Activated T-helper 17 cell treated with anti-CD3 and anti-CD28 coated beads, Interleukin-2, amount 50 U/mL, for 72 hours (primary cell): Measurements from ENCODE around the gene TCN1. TPM values are rescaled to one million over a fixed set of nuclear protein-coding genes. Genes with fewer than 3 reads are reported as not detected.
"Not testable (repeated sequence)": the region's sequence is repeated elsewhere in the genome, so short reads cannot be mapped to it uniquely, and the experiment has no call there.

ENCODE experiments used
- ATAC-seq: fragments of 150-1000 bp; cut with Tn5 transposase; replicated peaks from 2 replicates; pipeline ENCODE4 v1.10.0; 2021; ENCODE audit warnings: mild to moderate bottlenecking, moderate library complexity
- H3K27ac Mint-ChIP-seq: one replicate; pipeline ENCODE4 v1.8.0; 2022; ENCODE audit warnings: mixed read lengths
- H3K27me3 Mint-ChIP-seq: one replicate; pipeline ENCODE4 v1.8.0; 2022; ENCODE audit warnings: mixed read lengths
- H3K36me3 Mint-ChIP-seq: one replicate; pipeline ENCODE4 v1.8.0; 2022; ENCODE audit warnings: low read depth, mild to moderate bottlenecking, mixed read lengths
- H3K4me1 Mint-ChIP-seq: one replicate; pipeline ENCODE4 v1.8.0; 2022; ENCODE audit warnings: mixed read lengths
- H3K4me3 Mint-ChIP-seq: one replicate; pipeline ENCODE4 v1.8.0; 2022; ENCODE audit warnings: mild to moderate bottlenecking, mixed read lengths
- H3K9me3 Mint-ChIP-seq: one replicate; pipeline ENCODE4 v1.8.0; 2022; ENCODE audit warnings: mixed read lengths
- total RNA-seq, 2 donors: library from RNA; stranded (reverse); gene quantifications; one replicate each; pipeline ENCODE4 v1.2.3, GENCODE V29; 2022

Gene TCN1
- total RNA-seq, 2 donors from 2014 or later: not detected

DNA sequence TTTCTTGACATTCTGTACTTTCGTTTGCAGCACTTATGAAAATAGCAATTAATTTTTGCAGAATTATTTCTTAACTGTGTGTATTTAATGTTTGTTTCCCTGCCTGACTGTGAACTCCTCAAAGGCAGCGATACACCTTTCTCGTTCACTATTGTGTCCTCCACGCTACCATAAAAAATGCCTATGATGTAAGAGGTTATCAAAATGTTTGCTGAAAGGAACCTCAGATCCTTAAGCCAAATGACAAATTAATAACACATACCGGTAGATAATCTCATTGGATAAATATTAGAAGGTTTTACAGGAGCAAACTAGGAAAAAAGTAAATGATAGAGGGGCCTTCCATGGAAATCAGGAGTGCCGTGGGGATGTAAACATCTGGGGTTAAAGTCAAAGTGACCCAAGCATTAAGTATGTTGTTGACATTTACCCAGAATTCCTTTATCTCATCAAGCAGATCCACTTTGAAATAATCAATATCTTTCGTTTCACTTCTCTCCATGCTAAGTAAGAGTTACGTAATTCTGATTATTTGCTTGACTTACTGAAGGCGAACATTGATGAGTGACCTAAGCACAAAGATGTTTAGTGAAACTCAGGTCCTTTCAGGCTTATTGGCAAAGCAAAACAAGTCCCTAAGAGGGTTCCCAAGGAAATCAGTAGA lies 9.7 kb upstream of the TCN1 start:
- H3K27me3 Mint-ChIP-seq: peaks cover 14% of the 10 kb centered on the region
- ATAC-seq: no peak
- H3K36me3 Mint-ChIP-seq: no peaks in the 10 kb centered on the region
- H3K4me3 Mint-ChIP-seq: no peak overlapping the region
- no peaks in the 10 kb centered on the region for H3K4me1 Mint-ChIP-seq
- no peak overlapping the region for H3K27ac Mint-ChIP-seq
- H3K9me3 Mint-ChIP-seq: peaks cover 5% of the 10 kb centered on the region

DNA sequence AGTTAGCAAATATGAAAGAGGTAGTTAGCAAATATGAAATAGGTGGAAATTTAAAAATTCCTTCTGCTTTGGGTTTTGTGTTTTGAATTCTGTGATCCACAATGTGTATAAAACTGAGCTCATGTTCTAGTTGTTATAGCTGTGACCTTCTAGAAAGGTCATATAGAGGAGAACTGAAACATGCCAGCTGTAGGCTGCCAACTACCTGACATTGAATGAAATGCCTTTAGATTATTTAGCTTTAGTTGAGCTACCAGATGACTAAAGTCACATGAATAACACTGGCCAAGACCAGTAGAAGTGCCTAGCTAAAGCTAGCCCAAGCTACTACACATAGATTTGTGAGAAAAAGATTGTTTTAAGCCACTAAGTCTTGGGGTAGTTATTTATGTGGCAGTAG lies 5.8 kb upstream of the TCN1 start:
- Mint-ChIP-seq H3K4me3 (no peak overlapping the region), H3K4me1 (no peaks in the 10 kb centered on the region), H3K27me3 (peaks cover 14% of the 10 kb centered on the region), H3K36me3 (no peaks in the 10 kb centered on the region), H3K27ac (no peak overlapping the region), H3K9me3 (peaks cover 7% of the 10 kb centered on the region)
- ATAC-seq: no peak

GRCh38 chr11:59867946-59868345 lies 1.7 kb upstream of the TCN1 start:
- Mint-ChIP-seq H3K4me1 (no peaks in the 10 kb centered on the region), H3K36me3 (no peaks in the 10 kb centered on the region), H3K27ac (no peak overlapping the region), H3K27me3 (peaks cover 3% of the 10 kb centered on the region), H3K9me3 (peaks cover 8% of the 10 kb centered on the region), H3K4me3 (no peak overlapping the region)
- ATAC-seq: no peak

GRCh38 chr11:59866836-59867235 lies 549 bp upstream of the TCN1 start:
- Mint-ChIP-seq H3K9me3 (peaks cover 8% of the 10 kb centered on the region), H3K27me3 (peaks cover 3% of the 10 kb centered on the region), H3K4me3 (no peak overlapping the region), H3K36me3 (no peaks in the 10 kb centered on the region), H3K4me1 (no peaks in the 10 kb centered on the region), H3K27ac (no peak overlapping the region)
- ATAC-seq: no peak

GRCh38 chr11:59865031-59865430 lies 1.3 kb downstream of the TCN1 start:
- no peak overlapping the region for H3K4me3 Mint-ChIP-seq
- H3K27me3 Mint-ChIP-seq: peaks cover 3% of the 10 kb centered on the region
- H3K27ac Mint-ChIP-seq: no peak overlapping the region
- H3K9me3 Mint-ChIP-seq: peaks cover 3% of the 10 kb centered on the region
- no peaks in the 10 kb centered on the region for H3K4me1 Mint-ChIP-seq
- ATAC-seq: peak; percentile 69
- no peaks in the 10 kb centered on the region for H3K36me3 Mint-ChIP-seq

- Mint-ChIP-seq H3K27ac (no peak overlapping the region), H3K4me1 (peaks cover 12% of the 10 kb centered on the region), H3K9me3 (peaks cover 3% of the 10 kb centered on the region), H3K4me3 (no peak overlapping the region), H3K36me3 (no peaks in the 10 kb centered on the region), H3K27me3 (peaks cover 3% of the 10 kb centered on the region)
- ATAC-seq: no peak
These were observed 4.0 kb downstream of the TCN1 start for GRCh38 chr11:59862252-59862651.

GRCh38 chr11:59859673-59860072 lies 6.6 kb downstream of the TCN1 start:
- no peak for ATAC-seq
- H3K36me3 Mint-ChIP-seq: no peaks in the 10 kb centered on the region
- no peaks in the 10 kb centered on the region for H3K27me3 Mint-ChIP-seq
- H3K9me3 Mint-ChIP-seq: no peaks in the 10 kb centered on the region
- peaks cover 14% of the 10 kb centered on the region for H3K4me1 Mint-ChIP-seq
- no peak overlapping the region for H3K4me3 Mint-ChIP-seq
- peak overlapping the region; percentile 16 for H3K27ac Mint-ChIP-seq

DNA sequence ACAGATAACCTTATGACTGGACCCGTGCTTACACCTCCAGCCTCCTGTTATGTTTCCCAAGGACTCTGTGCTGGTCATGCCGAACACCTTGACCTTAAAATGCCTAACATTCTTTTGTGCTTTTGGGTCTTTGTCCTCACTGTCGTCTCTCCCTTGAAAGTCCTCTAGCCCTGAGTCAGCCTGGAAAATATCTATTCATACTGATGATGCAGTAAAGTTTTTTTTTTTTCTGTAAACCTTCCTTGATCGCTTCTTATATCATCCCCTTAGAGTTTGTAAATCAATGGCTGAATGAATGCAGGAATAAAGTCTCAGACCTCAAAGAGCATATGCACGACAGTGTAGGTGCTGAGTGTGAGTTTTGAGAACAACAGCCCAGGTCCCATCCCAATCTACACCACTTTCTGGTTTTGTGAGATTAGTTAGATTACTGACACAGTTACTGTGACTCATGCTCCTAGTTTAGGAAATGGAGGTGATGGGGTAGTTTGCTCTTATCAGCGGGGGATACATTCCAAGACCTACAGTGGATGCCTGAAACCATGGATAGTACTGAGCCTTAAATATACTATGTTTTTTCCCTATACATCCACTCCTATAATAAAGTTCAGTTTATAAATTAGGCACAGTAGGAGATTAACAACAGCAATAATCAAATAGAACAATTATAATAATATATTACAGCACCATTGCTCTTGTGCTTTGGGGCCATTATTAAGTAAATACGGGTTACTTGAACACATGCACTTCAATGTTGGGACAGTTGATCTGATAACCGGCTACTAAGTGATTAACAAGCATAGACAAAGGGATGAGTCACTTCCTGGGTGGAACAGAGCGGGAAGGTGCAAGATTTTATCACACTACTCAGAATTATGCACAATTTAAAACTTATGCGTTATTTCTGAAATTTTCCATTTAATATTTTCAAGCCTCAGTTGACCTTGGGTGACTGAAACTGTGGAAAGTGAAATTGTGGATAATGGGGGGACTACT lies 8.6 kb downstream of the TCN1 start:
- Mint-ChIP-seq H3K4me3 (peak overlapping the region; percentile 53), H3K36me3 (no peaks in the 10 kb centered on the region), H3K4me1 (peaks cover 14% of the 10 kb centered on the region), H3K27me3 (no peaks in the 10 kb centered on the region), H3K9me3 (no peaks in the 10 kb centered on the region), H3K27ac (peak overlapping the region; percentile 71)
- ATAC-seq: peak; percentile 92

GRCh38 chr11:59854871-59855270 lies 11.4 kb downstream of the TCN1 start:
- Mint-ChIP-seq H3K4me1 (peaks cover 14% of the 10 kb centered on the region), H3K27ac (no peak overlapping the region), H3K27me3 (no peaks in the 10 kb centered on the region), H3K4me3 (no peak overlapping the region), H3K9me3 (no peaks in the 10 kb centered on the region), H3K36me3 (no peaks in the 10 kb centered on the region)
- no peak for ATAC-seq

DNA sequence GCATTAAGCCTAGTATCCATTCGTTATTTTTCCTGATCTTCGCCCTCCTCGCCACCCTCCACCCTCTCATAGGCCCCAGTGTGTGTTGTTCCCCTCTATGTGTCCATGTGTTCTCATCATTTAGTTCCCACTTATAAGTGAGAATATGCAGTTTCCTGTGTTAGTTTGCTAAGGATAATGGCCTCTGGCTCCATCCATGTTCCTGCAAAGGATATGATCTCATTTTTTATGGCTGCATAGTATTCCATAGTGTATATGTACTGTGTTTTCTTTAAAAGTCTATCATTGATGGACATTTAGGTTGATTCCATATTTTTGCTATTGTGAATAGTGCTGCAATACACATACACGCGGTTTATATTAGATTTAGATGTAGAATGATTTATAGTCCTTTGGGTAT lies 14.9 kb downstream of the TCN1 start:
- not testable (repeated sequence) for H3K9me3 Mint-ChIP-seq, ATAC-seq, H3K36me3 Mint-ChIP-seq, H3K27me3 Mint-ChIP-seq, H3K27ac Mint-ChIP-seq, H3K4me1 Mint-ChIP-seq, H3K4me3 Mint-ChIP-seq

DNA sequence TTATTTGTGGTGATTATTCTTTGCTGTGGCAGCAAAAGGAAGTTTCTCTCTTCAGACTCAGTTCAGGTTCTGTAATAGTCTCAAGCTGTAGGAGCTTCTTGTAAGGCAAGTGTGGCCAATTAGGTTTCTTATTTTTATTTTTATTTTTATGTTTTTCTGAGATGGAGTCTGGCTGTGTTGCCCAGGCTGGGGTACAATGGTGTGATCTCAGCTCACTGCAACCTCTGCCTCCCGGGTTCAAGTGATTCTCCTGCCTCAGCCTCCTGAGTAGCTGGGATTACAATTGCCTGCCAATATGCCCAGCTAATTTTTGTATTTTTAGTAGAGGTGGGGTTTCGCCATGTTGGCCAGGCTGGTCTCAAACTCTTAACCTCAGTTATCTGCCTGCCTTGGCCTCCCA lies 16.7 kb downstream of the TCN1 start:
- H3K27ac Mint-ChIP-seq, H3K4me3 Mint-ChIP-seq, H3K9me3 Mint-ChIP-seq, ATAC-seq, H3K36me3 Mint-ChIP-seq, H3K27me3 Mint-ChIP-seq, H3K4me1 Mint-ChIP-seq: not testable (repeated sequence)

DNA sequence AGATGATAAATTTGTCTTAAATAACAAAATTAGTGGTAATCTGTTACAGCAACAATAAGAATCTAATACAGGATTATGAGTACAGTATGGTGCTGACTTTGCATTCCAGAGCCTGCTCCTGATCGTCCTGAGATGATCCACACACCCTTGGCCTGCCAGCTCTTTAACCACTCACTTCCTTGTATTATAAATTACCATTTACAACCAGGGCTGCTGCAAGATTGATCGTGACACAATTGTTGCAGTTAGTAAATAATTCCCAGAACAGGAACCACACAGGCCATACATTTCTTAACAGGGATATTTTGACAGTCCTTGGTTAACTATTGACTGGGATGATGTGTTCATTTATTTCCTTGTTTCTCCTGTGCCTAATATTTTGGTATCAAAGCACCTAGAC lies 17.2 kb downstream of the TCN1 start:
- Mint-ChIP-seq H3K4me1 (no peaks in the 10 kb centered on the region), H3K4me3 (no peak overlapping the region), H3K27ac (no peak overlapping the region), H3K9me3 (no peaks in the 10 kb centered on the region), H3K36me3 (no peaks in the 10 kb centered on the region), H3K27me3 (peaks cover 3% of the 10 kb centered on the region)
- ATAC-seq: no peak

DNA sequence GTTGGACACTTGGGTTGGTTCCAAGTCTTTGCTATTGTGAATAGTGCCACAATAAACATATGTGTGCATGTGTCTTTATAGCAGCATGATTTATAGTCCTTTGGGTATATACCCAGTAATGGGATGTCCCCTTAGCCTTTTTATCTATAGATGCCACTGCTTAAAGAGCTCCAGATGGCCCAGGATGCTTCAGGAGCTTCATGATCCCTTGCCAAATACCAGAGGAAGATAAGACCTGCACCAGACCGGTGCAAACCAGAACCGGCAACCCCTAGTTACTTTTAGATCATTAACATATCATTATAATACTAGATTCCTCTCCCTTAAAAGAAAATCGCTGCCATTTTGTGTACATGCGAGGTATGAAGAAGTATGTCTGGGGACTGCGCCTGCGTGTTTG lies 17.8 kb downstream of the TCN1 start:
- not testable (repeated sequence) for H3K4me3 Mint-ChIP-seq, H3K4me1 Mint-ChIP-seq, H3K27me3 Mint-ChIP-seq, H3K9me3 Mint-ChIP-seq, H3K27ac Mint-ChIP-seq, ATAC-seq, H3K36me3 Mint-ChIP-seq

GRCh38 chr11:59847626-59848025 lies 18.7 kb downstream of the TCN1 start:
- no peak overlapping the region for H3K4me3 Mint-ChIP-seq
- no peaks in the 10 kb centered on the region for H3K4me1 Mint-ChIP-seq
- H3K36me3 Mint-ChIP-seq: no peaks in the 10 kb centered on the region
- no peaks in the 10 kb centered on the region for H3K9me3 Mint-ChIP-seq
- ATAC-seq: no peak
- no peak overlapping the region for H3K27ac Mint-ChIP-seq
- peaks cover 3% of the 10 kb centered on the region for H3K27me3 Mint-ChIP-seq

DNA sequence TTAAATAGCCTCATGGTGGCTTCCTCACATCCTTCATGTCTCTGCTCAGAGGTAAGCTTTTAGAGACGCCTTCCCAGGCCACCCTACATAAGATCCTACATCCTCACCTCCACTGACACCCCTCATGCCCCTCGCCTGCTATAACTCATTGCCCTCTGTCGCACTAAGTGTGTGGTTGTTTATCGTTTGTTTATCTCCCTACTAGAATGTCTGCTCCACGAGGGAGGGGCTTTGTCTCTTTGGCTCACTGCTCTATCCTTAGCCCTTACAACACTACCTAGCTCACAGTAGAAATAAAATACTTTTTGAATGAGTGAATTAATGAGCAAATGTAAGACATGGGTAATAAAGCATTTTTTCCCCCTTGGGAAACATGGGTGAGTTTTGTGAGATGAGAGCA lies 19.7 kb downstream of the TCN1 start:
- Mint-ChIP-seq H3K4me3 (no peak overlapping the region), H3K27me3 (peaks cover 3% of the 10 kb centered on the region), H3K9me3 (no peaks in the 10 kb centered on the region), H3K36me3 (no peaks in the 10 kb centered on the region), H3K27ac (no peak overlapping the region), H3K4me1 (no peaks in the 10 kb centered on the region)
- ATAC-seq: no peak
